GM23338 (cell line): Measurements from ENCODE around the gene AP1S2. TPM values are rescaled to one million over a fixed set of nuclear protein-coding genes. Genes with fewer than 3 reads are reported as not detected.

ENCODE experiments used
- ATAC-seq: fragments of 200-7000 bp; cut with Tn5 transposase; 3 replicates; pipeline ENCODE4 v1.9.1; 2020
- DNase-seq: peaks from one replicate; pipeline ENCODE4 v3.0.0-alpha.2; 2015; ENCODE audit warnings: low spot score
- H2AFZ ChIP-seq: fragments of 200-600 bp; sonication (generic); 2 replicates; pipeline ENCODE4 v1.8.0; 2016; ENCODE audit warnings: antibody characterized with exemption, mild to moderate bottlenecking, moderate library complexity
- H3F3A ChIP-seq: fragments of 200-600 bp; sonication (generic); replicated peaks from 2 replicates; pipeline ENCODE4 v1.8.0; 2017; ENCODE audit warnings: antibody characterized with exemption, mixed run types, low read depth
- H3K27ac ChIP-seq: fragments of 200-600 bp; sonication (generic); 2 replicates; pipeline ENCODE4 v1.6.1; 2016; ENCODE audit warnings: low read depth
- H3K27me3 ChIP-seq: fragments of 200-600 bp; sonication (generic); 2 replicates; pipeline ENCODE4 v1.8.0; 2016; ENCODE audit warnings: mild to moderate bottlenecking, mixed run types, moderate library complexity; ENCODE audit not compliant: insufficient read depth
- H3K36me3 ChIP-seq: fragments of 200-600 bp; sonication (generic); 2 replicates; pipeline ENCODE4 v1.8.0; 2016; ENCODE audit warnings: mild to moderate bottlenecking; ENCODE audit not compliant: insufficient read depth
- H3K4me1 ChIP-seq: fragments of 200-600 bp; sonication (generic); 2 replicates; pipeline ENCODE4 v1.8.0; 2016; ENCODE audit warnings: mild to moderate bottlenecking, moderate library complexity; ENCODE audit not compliant: insufficient read depth
- H3K4me2 ChIP-seq: fragments of 200-600 bp; sonication (generic); 2 replicates; pipeline ENCODE4 v1.7.1; 2017; ENCODE audit warnings: mixed run types
- H3K4me3 ChIP-seq: fragments of 200-600 bp; sonication (generic); 2 replicates; pipeline ENCODE4 v1.6.1; 2016; ENCODE audit warnings: mixed run types
- H3K79me2 ChIP-seq: fragments of 200-600 bp; sonication (generic); replicated peaks from 2 replicates; pipeline ENCODE4 v1.8.0; 2017; ENCODE audit warnings: mild to moderate bottlenecking; ENCODE audit not compliant: insufficient read depth
- H3K9me2 ChIP-seq: fragments of 200-600 bp; sonication (generic); 2 replicates; pipeline ENCODE4 v1.8.0; 2017; ENCODE audit not compliant: insufficient read depth
- H4K20me1 ChIP-seq: fragments of 200-600 bp; sonication (generic); replicated peaks from 2 replicates; pipeline ENCODE4 v1.8.0; 2017; ENCODE audit warnings: mild to moderate bottlenecking; ENCODE audit not compliant: insufficient read depth
- H3K27ac Mint-ChIP-seq: 2 replicates; pipeline ENCODE4 v1.8.0; 2020; ENCODE audit warnings: inconsistent platforms, mild to moderate bottlenecking, moderate library complexity, mixed read lengths
- H3K27me3 Mint-ChIP-seq: 3 replicates; pipeline ENCODE4 v1.8.0; 2022; ENCODE audit warnings: low read depth, mild to moderate bottlenecking, moderate library complexity, mixed read lengths, inconsistent platforms; ENCODE audit not compliant: insufficient read depth, poor library complexity
- H3K36me3 Mint-ChIP-seq: 3 replicates; pipeline ENCODE4 v1.8.0; 2021; ENCODE audit warnings: low read depth, mild to moderate bottlenecking, inconsistent platforms, moderate library complexity, mixed read lengths
- H3K4me1 Mint-ChIP-seq: 3 replicates; pipeline ENCODE4 v1.8.0; 2020; ENCODE audit warnings: mild to moderate bottlenecking, inconsistent platforms, mixed read lengths
- H3K4me3 Mint-ChIP-seq: 3 replicates; pipeline ENCODE4 v1.8.0; 2021; ENCODE audit warnings: moderate library complexity, mild to moderate bottlenecking, inconsistent platforms, mixed read lengths
- H3K9me3 Mint-ChIP-seq: 3 replicates; pipeline ENCODE4 v1.8.0; 2020; ENCODE audit warnings: moderate library complexity, mild to moderate bottlenecking, inconsistent platforms, mixed read lengths
- CREB1 ChIP-seq: fragments of 250-450 bp; sonication (Bioruptor Pico); IDR thresholded peaks from 2 replicates; pipeline ENCODE4 v1.5.0; 2020; ENCODE audit warnings: low read depth, mild to moderate bottlenecking, moderate library complexity
- EZH2 ChIP-seq: fragments of 200-600 bp; sonication (generic); IDR thresholded peaks from one replicate; pipeline ENCODE4 v1.8.0; 2017; ENCODE audit warnings: antibody characterized with exemption, mild to moderate bottlenecking, low read depth; ENCODE audit not compliant: unreplicated experiment
- EZH2phosphoT487 ChIP-seq: fragments of 200-600 bp; sonication (generic); IDR thresholded peaks from one replicate; pipeline ENCODE4 v1.8.1; 2018; ENCODE audit warnings: antibody characterized with exemption; ENCODE audit not compliant: unreplicated experiment
- JUNB ChIP-seq: IDR thresholded peaks from one replicate; pipeline ENCODE4 v1.6.1; 2016; ENCODE audit warnings: antibody characterized with exemption; ENCODE audit not compliant: unreplicated experiment
- POLR2AphosphoS5 ChIP-seq: IDR thresholded peaks from 2 replicates; pipeline ENCODE4 v1.6.1; 2016; ENCODE audit warnings: antibody characterized with exemption, low read depth
- REST ChIP-seq: IDR thresholded peaks from one replicate; pipeline ENCODE4 v1.6.1; 2018; ENCODE audit warnings: antibody characterized with exemption; ENCODE audit not compliant: unreplicated experiment
- STAT1 ChIP-seq: IDR thresholded peaks from one replicate; pipeline ENCODE4 v1.6.1; 2016; ENCODE audit warnings: antibody characterized with exemption; ENCODE audit not compliant: unreplicated experiment
- ZNF331 ChIP-seq: fragments of 250-450 bp; sonication (Bioruptor Pico); IDR thresholded peaks from 2 replicates; pipeline ENCODE4 v1.5.0; 2020; ENCODE audit warnings: low read depth, mild to moderate bottlenecking, moderate library complexity
- polyA plus RNA-seq: library from polyadenylated mRNA; unstranded; fragments of >200 nt; fragmentation: Nextera tagmentation; extraction: Ambion mirVana; gene quantifications from 2 replicates; pipeline ENCODE4 v1.2.1, GENCODE V29; 2016
- total RNA-seq: library from RNA; depleted of rRNA; stranded (reverse); fragments of >200 nt; shearing (Covaris generic); gene quantifications from 2 replicates; pipeline ENCODE4 v1.2.3, GENCODE V29; 2014
- TF ChIP-seq, protein P1 (sequence below): fragments of 250-450 bp; sonication (Bioruptor Pico); IDR thresholded peaks from 2 replicates; pipeline ENCODE4 v1.5.0; 2020; ENCODE audit warnings: mild to moderate bottlenecking, moderate library complexity
- TF ChIP-seq, protein P2 (sequence below), 2 experiments: fragments of 200-600 bp in 1 of 2; sonication (generic) in 1 of 2; conservative IDR thresholded peaks; 2 replicates each; pipeline versions ENCODE4 v1.5.1 to v1.6.1; 2016 to 2017; ENCODE audit warnings: antibody characterized with exemption in 2 of 2, low read depth in 2 of 2, mild to moderate bottlenecking in 2 of 2, moderate library complexity in 1 of 2

The AP1S2 gene
- total and polyA plus RNA-seq, 2 experiments from 2014 or later, result 160 to 251 TPM

- ATAC-seq, result no peak
- H4K20me1 ChIP-seq, result no peaks in the 10 kb centered on the region
- H3K9me2 ChIP-seq, result no peaks in the 10 kb centered on the region
- DNase-seq, result no peak
- Mint-ChIP-seq H3K36me3 (peaks cover 7% of the 10 kb centered on the region; the same call in 2 of the 3 replicates), H3K27ac (no peak overlapping the region), H3K27me3 (peaks cover 5% of the 10 kb centered on the region), H3K4me1 (peaks cover 8% of the 10 kb centered on the region; the same call in 2 of the 3 replicates), H3K9me3 (peaks cover 12% of the 10 kb centered on the region), H3K4me3 (no peak overlapping the region)
- no peaks in the 10 kb centered on the region for H3K36me3 ChIP-seq
- H3K27ac ChIP-seq, result no peak overlapping the region
- H3K4me2 ChIP-seq, result no peak overlapping the region
- H3K4me3 ChIP-seq, result no peak overlapping the region
- H3K79me2 ChIP-seq, result no peaks in the 10 kb centered on the region
- peaks cover 20% of the 10 kb centered on the region for H3K4me1 ChIP-seq
- TF ChIP-seq EZH2phosphoT487 (no peak), EZH2 (no peak), STAT1 (no peak), ZNF331 (CRISPR knock-in tag) (no peak), POLR2AphosphoS5 (no peak), CREB1 (no peak), REST (no peak), JUNB (no peak)
- TF ChIP-seq, protein P1, sequence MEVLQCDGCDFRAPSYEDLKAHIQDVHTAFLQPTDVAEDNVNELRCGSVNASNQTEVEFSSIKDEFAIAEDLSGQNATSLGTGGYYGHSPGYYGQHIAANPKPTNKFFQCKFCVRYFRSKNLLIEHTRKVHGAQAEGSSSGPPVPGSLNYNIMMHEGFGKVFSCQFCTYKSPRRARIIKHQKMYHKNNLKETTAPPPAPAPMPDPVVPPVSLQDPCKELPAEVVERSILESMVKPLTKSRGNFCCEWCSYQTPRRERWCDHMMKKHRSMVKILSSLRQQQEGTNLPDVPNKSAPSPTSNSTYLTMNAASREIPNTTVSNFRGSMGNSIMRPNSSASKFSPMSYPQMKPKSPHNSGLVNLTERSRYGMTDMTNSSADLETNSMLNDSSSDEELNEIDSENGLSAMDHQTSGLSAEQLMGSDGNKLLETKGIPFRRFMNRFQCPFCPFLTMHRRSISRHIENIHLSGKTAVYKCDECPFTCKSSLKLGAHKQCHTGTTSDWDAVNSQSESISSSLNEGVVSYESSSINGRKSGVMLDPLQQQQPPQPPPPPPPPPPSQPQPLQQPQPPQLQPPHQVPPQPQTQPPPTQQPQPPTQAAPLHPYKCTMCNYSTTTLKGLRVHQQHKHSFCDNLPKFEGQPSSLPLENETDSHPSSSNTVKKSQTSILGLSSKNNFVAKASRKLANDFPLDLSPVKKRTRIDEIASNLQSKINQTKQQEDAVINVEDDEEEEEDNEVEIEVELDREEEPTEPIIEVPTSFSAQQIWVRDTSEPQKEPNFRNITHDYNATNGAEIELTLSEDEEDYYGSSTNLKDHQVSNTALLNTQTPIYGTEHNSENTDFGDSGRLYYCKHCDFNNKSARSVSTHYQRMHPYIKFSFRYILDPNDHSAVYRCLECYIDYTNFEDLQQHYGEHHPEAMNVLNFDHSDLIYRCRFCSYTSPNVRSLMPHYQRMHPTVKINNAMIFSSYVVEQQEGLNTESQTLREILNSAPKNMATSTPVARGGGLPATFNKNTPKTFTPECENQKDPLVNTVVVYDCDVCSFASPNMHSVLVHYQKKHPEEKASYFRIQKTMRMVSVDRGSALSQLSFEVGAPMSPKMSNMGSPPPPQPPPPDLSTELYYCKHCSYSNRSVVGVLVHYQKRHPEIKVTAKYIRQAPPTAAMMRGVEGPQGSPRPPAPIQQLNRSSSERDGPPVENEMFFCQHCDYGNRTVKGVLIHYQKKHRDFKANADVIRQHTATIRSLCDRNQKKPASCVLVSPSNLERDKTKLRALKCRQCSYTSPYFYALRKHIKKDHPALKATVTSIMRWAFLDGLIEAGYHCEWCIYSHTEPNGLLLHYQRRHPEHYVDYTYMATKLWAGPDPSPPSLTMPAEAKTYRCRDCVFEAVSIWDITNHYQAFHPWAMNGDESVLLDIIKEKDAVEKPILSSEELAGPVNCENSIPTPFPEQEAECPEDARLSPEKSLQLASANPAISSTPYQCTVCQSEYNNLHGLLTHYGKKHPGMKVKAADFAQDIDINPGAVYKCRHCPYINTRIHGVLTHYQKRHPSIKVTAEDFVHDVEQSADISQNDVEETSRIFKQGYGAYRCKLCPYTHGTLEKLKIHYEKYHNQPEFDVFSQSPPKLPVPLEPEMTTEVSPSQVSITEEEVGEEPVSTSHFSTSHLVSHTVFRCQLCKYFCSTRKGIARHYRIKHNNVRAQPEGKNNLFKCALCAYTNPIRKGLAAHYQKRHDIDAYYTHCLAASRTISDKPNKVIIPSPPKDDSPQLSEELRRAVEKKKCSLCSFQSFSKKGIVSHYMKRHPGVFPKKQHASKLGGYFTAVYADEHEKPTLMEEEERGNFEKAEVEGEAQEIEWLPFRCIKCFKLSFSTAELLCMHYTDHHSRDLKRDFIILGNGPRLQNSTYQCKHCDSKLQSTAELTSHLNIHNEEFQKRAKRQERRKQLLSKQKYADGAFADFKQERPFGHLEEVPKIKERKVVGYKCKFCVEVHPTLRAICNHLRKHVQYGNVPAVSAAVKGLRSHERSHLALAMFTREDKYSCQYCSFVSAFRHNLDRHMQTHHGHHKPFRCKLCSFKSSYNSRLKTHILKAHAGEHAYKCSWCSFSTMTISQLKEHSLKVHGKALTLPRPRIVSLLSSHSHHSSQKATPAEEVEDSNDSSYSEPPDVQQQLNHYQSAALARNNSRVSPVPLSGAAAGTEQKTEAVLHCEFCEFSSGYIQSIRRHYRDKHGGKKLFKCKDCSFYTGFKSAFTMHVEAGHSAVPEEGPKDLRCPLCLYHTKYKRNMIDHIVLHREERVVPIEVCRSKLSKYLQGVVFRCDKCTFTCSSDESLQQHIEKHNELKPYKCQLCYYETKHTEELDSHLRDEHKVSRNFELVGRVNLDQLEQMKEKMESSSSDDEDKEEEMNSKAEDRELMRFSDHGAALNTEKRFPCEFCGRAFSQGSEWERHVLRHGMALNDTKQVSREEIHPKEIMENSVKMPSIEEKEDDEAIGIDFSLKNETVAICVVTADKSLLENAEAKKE (CRISPR knock-in tag), result no peak
- TF ChIP-seq, protein P2, sequence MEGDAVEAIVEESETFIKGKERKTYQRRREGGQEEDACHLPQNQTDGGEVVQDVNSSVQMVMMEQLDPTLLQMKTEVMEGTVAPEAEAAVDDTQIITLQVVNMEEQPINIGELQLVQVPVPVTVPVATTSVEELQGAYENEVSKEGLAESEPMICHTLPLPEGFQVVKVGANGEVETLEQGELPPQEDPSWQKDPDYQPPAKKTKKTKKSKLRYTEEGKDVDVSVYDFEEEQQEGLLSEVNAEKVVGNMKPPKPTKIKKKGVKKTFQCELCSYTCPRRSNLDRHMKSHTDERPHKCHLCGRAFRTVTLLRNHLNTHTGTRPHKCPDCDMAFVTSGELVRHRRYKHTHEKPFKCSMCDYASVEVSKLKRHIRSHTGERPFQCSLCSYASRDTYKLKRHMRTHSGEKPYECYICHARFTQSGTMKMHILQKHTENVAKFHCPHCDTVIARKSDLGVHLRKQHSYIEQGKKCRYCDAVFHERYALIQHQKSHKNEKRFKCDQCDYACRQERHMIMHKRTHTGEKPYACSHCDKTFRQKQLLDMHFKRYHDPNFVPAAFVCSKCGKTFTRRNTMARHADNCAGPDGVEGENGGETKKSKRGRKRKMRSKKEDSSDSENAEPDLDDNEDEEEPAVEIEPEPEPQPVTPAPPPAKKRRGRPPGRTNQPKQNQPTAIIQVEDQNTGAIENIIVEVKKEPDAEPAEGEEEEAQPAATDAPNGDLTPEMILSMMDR (conservative IDR thresholded peaks at IDR 0.05; ENCODE audit: low read depth in 2 of 2), result no peak
- no peak overlapping the region for H2AFZ ChIP-seq
- H3F3A ChIP-seq, result no peaks in the 10 kb centered on the region
- H3K27me3 ChIP-seq, result no peaks in the 10 kb centered on the region
Measured at GRCh38 chrX:15882704-15883539, 28.3 kb upstream of the AP1S2 start.
